ENCODE measurements around the gene PODXL. TPM values are rescaled to one million over a fixed set of nuclear protein-coding genes. Genes with fewer than 3 reads are reported as not detected.

The PODXL gene
- total RNA-seq, 1 experiment from 2014 or later = 37.5 TPM

GRCh38 chr7:131596785-131597184, 40.4 kb upstream of the PODXL start:
- no peaks in the 10 kb centered on the region for H3K27me3 ChIP-seq (ENCODE audit: insufficient read depth, low read length)
- H2AFZ ChIP-seq (ENCODE audit: low read depth, low read length, poor library complexity, severe bottlenecking) = no peak overlapping the region
- no peak overlapping the region for H3K4me2 ChIP-seq (ENCODE audit: low read length)
- no peaks in the 10 kb centered on the region for H4K20me1 ChIP-seq (ENCODE audit: insufficient read depth)
- ChIA-PET POLR2A (no interaction called here), CTCF (no interaction called here), RAD21 (ENCODE audit: low non-redundant PET in 1 of 2, low total read pairs in 2 of 2, uncharacterized antibody in 2 of 2, unreplicated experiment in 2 of 2) (no interaction called here)
- BruUV-seq (replicated peaks) = no TSS peak
- H3K9me3 ChIP-seq (ENCODE audit: control insufficient read depth in 1 of 2, insufficient read depth in 1 of 2, low read depth in 1 of 2, low read length in 2 of 2) = no peaks in the 10 kb centered on the region
- ATAC-seq (no peak), DNase-seq (ENCODE audit: low read depth, low spot score) (no peak)
- no peak overlapping the region for H3K27ac ChIP-seq (ENCODE audit: low read depth, low read length)
- intact Hi-C loops (cut with micrococcal nuclease) = no loop called here
- TF ChIP-seq, protein P1, sequence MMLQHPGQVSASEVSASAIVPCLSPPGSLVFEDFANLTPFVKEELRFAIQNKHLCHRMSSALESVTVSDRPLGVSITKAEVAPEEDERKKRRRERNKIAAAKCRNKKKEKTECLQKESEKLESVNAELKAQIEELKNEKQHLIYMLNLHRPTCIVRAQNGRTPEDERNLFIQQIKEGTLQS (IDR thresholded peaks at IDR 0.05) = no peak
- TF ChIP-seq ZNF274 (IDR thresholded peaks at IDR 0.05; ENCODE audit: low read depth, low read length) = no peak
- TF ChIP-seq RAD21 (IDR thresholded peaks at IDR 0.05; ENCODE audit: low read depth) = no peak
- no peak for TF ChIP-seq ELF1 (IDR thresholded peaks at IDR 0.05; ENCODE audit: borderline replicate concordance, low read depth)
- no peak for TF ChIP-seq EGR1 (IDR thresholded peaks at IDR 0.05; ENCODE audit: low read depth)
- TF ChIP-seq ZFX (IDR thresholded peaks at IDR 0.05) = no peak
- TF ChIP-seq EZH2 (IDR thresholded peaks at IDR 0.05) = no peak
- no peak for TF ChIP-seq CBX3 (IDR thresholded peaks at IDR 0.05; ENCODE audit: low read depth)
- TF ChIP-seq SIN3A (IDR thresholded peaks at IDR 0.05; ENCODE audit: low read depth) = no peak
- TF ChIP-seq CEBPB (IDR thresholded peaks at IDR 0.05; ENCODE audit: low read depth) = no peak
- TF ChIP-seq FOSL1 (IDR thresholded peaks at IDR 0.05; ENCODE audit: low read depth) = no peak
- no peak for TF ChIP-seq REST (IDR thresholded peaks at IDR 0.05; ENCODE audit: low read depth)
- TF ChIP-seq, protein P2, sequence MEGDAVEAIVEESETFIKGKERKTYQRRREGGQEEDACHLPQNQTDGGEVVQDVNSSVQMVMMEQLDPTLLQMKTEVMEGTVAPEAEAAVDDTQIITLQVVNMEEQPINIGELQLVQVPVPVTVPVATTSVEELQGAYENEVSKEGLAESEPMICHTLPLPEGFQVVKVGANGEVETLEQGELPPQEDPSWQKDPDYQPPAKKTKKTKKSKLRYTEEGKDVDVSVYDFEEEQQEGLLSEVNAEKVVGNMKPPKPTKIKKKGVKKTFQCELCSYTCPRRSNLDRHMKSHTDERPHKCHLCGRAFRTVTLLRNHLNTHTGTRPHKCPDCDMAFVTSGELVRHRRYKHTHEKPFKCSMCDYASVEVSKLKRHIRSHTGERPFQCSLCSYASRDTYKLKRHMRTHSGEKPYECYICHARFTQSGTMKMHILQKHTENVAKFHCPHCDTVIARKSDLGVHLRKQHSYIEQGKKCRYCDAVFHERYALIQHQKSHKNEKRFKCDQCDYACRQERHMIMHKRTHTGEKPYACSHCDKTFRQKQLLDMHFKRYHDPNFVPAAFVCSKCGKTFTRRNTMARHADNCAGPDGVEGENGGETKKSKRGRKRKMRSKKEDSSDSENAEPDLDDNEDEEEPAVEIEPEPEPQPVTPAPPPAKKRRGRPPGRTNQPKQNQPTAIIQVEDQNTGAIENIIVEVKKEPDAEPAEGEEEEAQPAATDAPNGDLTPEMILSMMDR (IDR thresholded peaks at IDR 0.05 in 2 of 3, conservative IDR thresholded peaks at IDR 0.05 in 1 of 3; ENCODE audit: borderline replicate concordance in 1 of 3, insufficient read depth in 1 of 3, low read depth in 2 of 3, low read length in 2 of 3) = no peak
- no peak for TF ChIP-seq EZH2phosphoT487 (IDR thresholded peaks at IDR 0.05; ENCODE audit: borderline replicate concordance)
- no peak for TF ChIP-seq SRF (IDR thresholded peaks at IDR 0.05; ENCODE audit: low read depth)
- TF ChIP-seq POLR2A (IDR thresholded peaks at IDR 0.05; ENCODE audit: borderline replicate concordance, extremely low read depth, insufficient read depth, insufficient read length) = no peak
- TF ChIP-seq TCF7L2 (IDR thresholded peaks at IDR 0.05; ENCODE audit: borderline replicate concordance, extremely low read depth, insufficient read depth, insufficient read length) = no peak
- no peaks in the 10 kb centered on the region for H3K36me3 ChIP-seq (ENCODE audit: control insufficient read depth in 1 of 2, insufficient read depth in 2 of 2, low read length in 2 of 2)
- no peaks in the 10 kb centered on the region for H3K9me2 ChIP-seq (ENCODE audit: insufficient read depth)
- no peaks in the 10 kb centered on the region for H3K4me1 ChIP-seq (ENCODE audit: control insufficient read depth in 1 of 2, insufficient read depth in 2 of 2, low read length in 2 of 2)
- no peak overlapping the region for H3K4me3 ChIP-seq (replicated peaks in 1 of 2; ENCODE audit: low read depth in 1 of 2, low read length in 2 of 2)
- no peak overlapping the region for H3K9ac ChIP-seq (ENCODE audit: low read length)
- no peaks in the 10 kb centered on the region for H3K79me2 ChIP-seq (ENCODE audit: insufficient read depth, low read length)

All from HCT116 (cell line).